ENCODE results near the gene SGTA.

The SGTA gene

GRCh38 chr19:2726160-2726855 is 56.8 kb downstream of the SGTA start:
- H3F3A ChIP-seq (ENCODE audit: insufficient read depth): no peaks in the 10 kb centered on the region
- no peak overlapping the region for H2AFZ ChIP-seq (ENCODE audit: low read depth, low read length, severe bottlenecking)
- no peaks in the 10 kb centered on the region for H3K9me3 ChIP-seq (ENCODE audit: insufficient read depth, low read length)
- H3K4me3 ChIP-seq (ENCODE audit: insufficient read depth, low read length, poor library complexity, severe bottlenecking): no peak overlapping the region
- TF ChIP-seq, protein P1, sequence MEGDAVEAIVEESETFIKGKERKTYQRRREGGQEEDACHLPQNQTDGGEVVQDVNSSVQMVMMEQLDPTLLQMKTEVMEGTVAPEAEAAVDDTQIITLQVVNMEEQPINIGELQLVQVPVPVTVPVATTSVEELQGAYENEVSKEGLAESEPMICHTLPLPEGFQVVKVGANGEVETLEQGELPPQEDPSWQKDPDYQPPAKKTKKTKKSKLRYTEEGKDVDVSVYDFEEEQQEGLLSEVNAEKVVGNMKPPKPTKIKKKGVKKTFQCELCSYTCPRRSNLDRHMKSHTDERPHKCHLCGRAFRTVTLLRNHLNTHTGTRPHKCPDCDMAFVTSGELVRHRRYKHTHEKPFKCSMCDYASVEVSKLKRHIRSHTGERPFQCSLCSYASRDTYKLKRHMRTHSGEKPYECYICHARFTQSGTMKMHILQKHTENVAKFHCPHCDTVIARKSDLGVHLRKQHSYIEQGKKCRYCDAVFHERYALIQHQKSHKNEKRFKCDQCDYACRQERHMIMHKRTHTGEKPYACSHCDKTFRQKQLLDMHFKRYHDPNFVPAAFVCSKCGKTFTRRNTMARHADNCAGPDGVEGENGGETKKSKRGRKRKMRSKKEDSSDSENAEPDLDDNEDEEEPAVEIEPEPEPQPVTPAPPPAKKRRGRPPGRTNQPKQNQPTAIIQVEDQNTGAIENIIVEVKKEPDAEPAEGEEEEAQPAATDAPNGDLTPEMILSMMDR (IDR thresholded peaks at IDR 0.05; ENCODE audit: insufficient read depth, low read length, poor library complexity, severe bottlenecking): no peak
- TF ChIP-seq EZH2phosphoT487 (conservative IDR thresholded peaks at IDR 0.05; ENCODE audit: low read length): no peak
- H3K79me2 ChIP-seq (ENCODE audit: insufficient read depth, low read length): no peaks in the 10 kb centered on the region
- no peaks in the 10 kb centered on the region for H3K9me2 ChIP-seq (replicated peaks; ENCODE audit: insufficient read depth, low read length)
- H3K9ac ChIP-seq (ENCODE audit: low read length): no peak overlapping the region
- no peaks in the 10 kb centered on the region for H4K20me1 ChIP-seq (ENCODE audit: low read depth, low read length)
- H3K27ac ChIP-seq (ENCODE audit: low read depth, low read length): no peak overlapping the region
- H3K27me3 ChIP-seq (ENCODE audit: low read length): no peaks in the 10 kb centered on the region
- H3K36me3 ChIP-seq (ENCODE audit: low read length): no peaks in the 10 kb centered on the region
- no peak overlapping the region for H3K4me2 ChIP-seq (ENCODE audit: low read depth, low read length, poor library complexity, severe bottlenecking)

DNA sequence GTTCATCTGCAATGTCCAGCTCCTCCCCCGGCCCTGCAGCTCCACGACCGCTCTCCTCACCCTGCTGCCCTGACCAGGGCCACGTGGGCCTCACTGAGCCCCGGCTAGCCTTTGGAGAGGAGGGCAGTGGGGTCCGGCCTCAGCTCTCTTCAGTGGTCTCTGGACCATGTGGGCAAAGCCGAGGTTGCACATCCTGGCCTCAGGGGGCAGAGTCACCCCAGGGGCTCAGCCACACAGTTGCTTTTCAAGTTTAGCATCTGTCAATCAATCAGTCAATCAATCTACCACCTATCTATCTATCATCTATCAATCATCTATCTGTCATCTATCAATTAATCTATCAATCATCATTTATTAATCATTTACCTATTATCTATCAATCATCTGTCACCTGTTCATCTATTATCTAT is 58.9 kb downstream of the SGTA start:
- Histone ChIP-seq H4K20me1 (ENCODE audit: low read depth, low read length) (no peaks in the 10 kb centered on the region), H3K27ac (ENCODE audit: low read depth, low read length) (no peak overlapping the region), H3K4me2 (ENCODE audit: low read depth, low read length, poor library complexity, severe bottlenecking) (no peak overlapping the region), H3K9me3 (ENCODE audit: insufficient read depth, low read length) (no peaks in the 10 kb centered on the region), H3K9ac (ENCODE audit: low read length) (no peak overlapping the region), H3K79me2 (ENCODE audit: insufficient read depth, low read length) (no peaks in the 10 kb centered on the region), H3K4me3 (ENCODE audit: insufficient read depth, low read length, poor library complexity, severe bottlenecking) (no peak overlapping the region), H3K36me3 (ENCODE audit: low read length) (no peaks in the 10 kb centered on the region), H3K27me3 (ENCODE audit: low read length) (no peaks in the 10 kb centered on the region), H2AFZ (ENCODE audit: low read depth, low read length, severe bottlenecking) (no peak overlapping the region), H3K9me2 (replicated peaks; ENCODE audit: insufficient read depth, low read length) (no peaks in the 10 kb centered on the region), H3F3A (ENCODE audit: insufficient read depth) (no peaks in the 10 kb centered on the region)
- no peak for TF ChIP-seq EZH2phosphoT487 (conservative IDR thresholded peaks at IDR 0.05; ENCODE audit: low read length)
- TF ChIP-seq, protein P1 (IDR thresholded peaks at IDR 0.05; ENCODE audit: insufficient read depth, low read length, poor library complexity, severe bottlenecking): no peak

GRCh38 chr19:2723747-2724146 is 59.3 kb downstream of the SGTA start:
- Histone ChIP-seq H3K9ac (ENCODE audit: low read length) (no peak overlapping the region), H3K4me3 (ENCODE audit: insufficient read depth, low read length, poor library complexity, severe bottlenecking) (no peak overlapping the region), H3K27ac (ENCODE audit: low read depth, low read length) (no peak overlapping the region), H3F3A (ENCODE audit: insufficient read depth) (no peaks in the 10 kb centered on the region), H3K36me3 (ENCODE audit: low read length) (no peaks in the 10 kb centered on the region), H4K20me1 (ENCODE audit: low read depth, low read length) (no peaks in the 10 kb centered on the region), H3K27me3 (ENCODE audit: low read length) (no peaks in the 10 kb centered on the region), H3K4me2 (ENCODE audit: low read depth, low read length, poor library complexity, severe bottlenecking) (no peak overlapping the region), H2AFZ (ENCODE audit: low read depth, low read length, severe bottlenecking) (no peak overlapping the region), H3K79me2 (ENCODE audit: insufficient read depth, low read length) (no peaks in the 10 kb centered on the region), H3K9me2 (replicated peaks; ENCODE audit: insufficient read depth, low read length) (no peaks in the 10 kb centered on the region), H3K9me3 (ENCODE audit: insufficient read depth, low read length) (no peaks in the 10 kb centered on the region)
- TF ChIP-seq, protein P1 (IDR thresholded peaks at IDR 0.05; ENCODE audit: insufficient read depth, low read length, poor library complexity, severe bottlenecking): no peak
- no peak for TF ChIP-seq EZH2phosphoT487 (conservative IDR thresholded peaks at IDR 0.05; ENCODE audit: low read length)

Measured in SU-DHL-6 (cell line).